K562 (cell line): Measurements from ENCODE around the gene MYO1E. TPM values are rescaled to one million over a fixed set of nuclear protein-coding genes. Genes with fewer than 3 reads are reported as not detected.

Experiments
- ATAC-seq: fragments of 200-7000 bp; cut with Tn5 transposase; 3 replicates; pipeline ENCODE4 v1.9.1; 2020; ENCODE audit warnings: moderate library complexity
- BruUV-seq: library from RNA; stranded (reverse); fragments of 400-500 nt; replicated peaks from 2 replicates; lab custom pipeline; 2021; lab: Mats Ljungman, UMichigan
- CTCF ChIA-PET: fragments of 300-600 bp; formaldehyde crosslinking; extraction: SDS; loops from one replicate; lab custom pipeline; 2021; ENCODE audit warnings: low intra/inter-chr PET ratio; lab: Yijun Ruan, JAX
- POLR2A ChIA-PET: fragments of 300-600, 350-650 bp; sonication (Branson Sonifier 250); formaldehyde crosslinking; extraction: SDS; loops from one replicate; lab custom pipeline; 2021; ENCODE audit warnings: antibody characterized with exemption, inconsistent platforms; lab: Yijun Ruan, JAX
- DNase-seq, 4 experiments: peaks; one replicate each; pipeline versions ENCODE4 v3.0.0 to v3.0.0-alpha.2; 2011 to 2018; ENCODE audit warnings: low spot score in 3 of 4, mixed read lengths in 3 of 4; ENCODE audit errors: extremely low read depth in 1 of 4
- FAIRE-seq: peaks from 2 replicates; lab custom pipeline; 2011; peaks lifted over from hg19 to GRCh38; lab: Jason Lieb, UNC
- H2AFZ ChIP-seq: 2 replicates; pipeline ENCODE4 v1.6.0; 2011; ENCODE audit warnings: low read depth, low read length, control low read depth, inconsistent platforms
- H3K27ac ChIP-seq: fragments of 200-600 bp; 3 replicates; pipeline ENCODE4 v1.8.0; 2011; ENCODE audit warnings: low read depth, mild to moderate bottlenecking, control low read depth, inconsistent platforms, low read length, moderate library complexity, mixed read lengths; ENCODE audit errors: extremely low read depth
- H3K27me3 ChIP-seq, 2 experiments: fragments of 300-600 bp in 1 of 2; 2 replicates in 1 of 2; 3 replicates in 1 of 2; pipeline versions ENCODE4 v1.6.0 to v1.8.0; 2011; ENCODE audit warnings: inconsistent platforms in 2 of 2, low read length in 2 of 2, mild to moderate bottlenecking in 1 of 2, mixed read lengths in 1 of 2, moderate library complexity in 1 of 2; ENCODE audit not compliant: control insufficient read depth in 2 of 2, insufficient read depth in 2 of 2
- H3K36me3 ChIP-seq: fragments of 300-600 bp; 3 replicates; pipeline ENCODE4 v1.8.0; 2011; ENCODE audit warnings: mild to moderate bottlenecking, low read length, inconsistent platforms; ENCODE audit not compliant: control insufficient read depth, insufficient read depth
- H3K4me1 ChIP-seq, 2 experiments: fragments of 200-600 bp in 1 of 2; replicated peaks in 1 of 2; 2 replicates in 1 of 2; 3 replicates in 1 of 2; pipeline versions ENCODE4 v1.5.1 to v1.8.0; 2011; ENCODE audit warnings: inconsistent platforms in 2 of 2, low read length in 2 of 2, mild to moderate bottlenecking in 1 of 2, mixed read lengths in 1 of 2, moderate library complexity in 1 of 2; ENCODE audit not compliant: control insufficient read depth in 2 of 2, insufficient read depth in 2 of 2
- H3K4me2 ChIP-seq: 2 replicates; pipeline ENCODE4 v1.6.1; 2011; ENCODE audit warnings: low read length, control low read depth, inconsistent platforms, mixed read lengths; ENCODE audit not compliant: insufficient read depth
- H3K4me3 ChIP-seq: fragments of 200-600 bp; sonication (generic), shearing (Covaris generic); 2 replicates; pipeline ENCODE4 v1.5.1; 2016; ENCODE audit warnings: control low read depth, inconsistent platforms
- H3K79me2 ChIP-seq: fragments of 200-600 bp; 3 replicates; pipeline ENCODE4 v1.8.0; 2011; ENCODE audit warnings: low read length, inconsistent platforms; ENCODE audit not compliant: control insufficient read depth, insufficient read depth
- H3K9ac ChIP-seq, 2 experiments: 2 replicates each; pipeline versions ENCODE4 v1.6.0 to v1.6.1; 2011; ENCODE audit warnings: low read depth in 2 of 2, low read length in 2 of 2, control low read depth in 1 of 2, inconsistent platforms in 1 of 2, mild to moderate bottlenecking in 1 of 2, mixed read lengths in 1 of 2; ENCODE audit not compliant: insufficient read depth in 1 of 2
- H3K9me1 ChIP-seq: one replicate; pipeline ENCODE4 v1.6.0; 2011; ENCODE audit warnings: inconsistent platforms, mild to moderate bottlenecking, low read length, moderate library complexity; ENCODE audit not compliant: control insufficient read depth, insufficient read depth
- H3K9me3 ChIP-seq: replicated peaks from 2 replicates; pipeline ENCODE4 v1.5.1; 2011; ENCODE audit warnings: low read depth, low read length, inconsistent platforms; ENCODE audit not compliant: control insufficient read depth, insufficient read depth
- H4K20me1 ChIP-seq: replicated peaks from 2 replicates; pipeline ENCODE4 v1.6.1; 2011; ENCODE audit warnings: low read length, inconsistent platforms, mixed read lengths; ENCODE audit not compliant: control insufficient read depth, insufficient read depth
- ATF7 ChIP-seq: fragments of 450-650 bp; IDR thresholded peaks from 2 replicates; pipeline ENCODE4 v1.7.1; 2014; ENCODE audit warnings: mild to moderate bottlenecking, moderate library complexity
- ILF3 ChIP-seq: fragments of 450-650 bp; IDR thresholded peaks from 2 replicates; pipeline ENCODE4 v1.6.1; 2018; ENCODE audit warnings: antibody characterized with exemption, mild to moderate bottlenecking, moderate library complexity, borderline replicate concordance
- JUND ChIP-seq, 2 experiments: IDR thresholded peaks; 2 replicates in 1 of 2; 3 replicates in 1 of 2; pipeline ENCODE4 v1.6.1; 2011; ENCODE audit warnings: borderline replicate concordance in 2 of 2, low read depth in 2 of 2, low read length in 2 of 2, improper control_type of control experiment in 1 of 2, missing biosample characterization in 1 of 2, missing genetic modification characterization in 1 of 2, missing genetic modification reagents in 1 of 2
- PRMT5 ChIP-seq: sonication (generic); formaldehyde crosslinking; IDR thresholded peaks from 2 replicates; pipeline ENCODE4 v1.5.0; 2020; ENCODE audit warnings: missing genetic modification reagents
- RBM39 ChIP-seq: fragments of 200-400 bp; formaldehyde crosslinking; optimal IDR thresholded peaks from 2 replicates; pipeline ENCODE3; 2018; ENCODE audit warnings: low read depth, low read length
- SPI1 ChIP-seq: IDR thresholded peaks from 2 replicates; pipeline ENCODE4 v1.6.1; 2011; ENCODE audit warnings: low read depth, low read length, control low read depth, borderline replicate concordance
- SRSF7 ChIP-seq: fragments of 200-400 bp; formaldehyde crosslinking; optimal IDR thresholded peaks from 2 replicates; pipeline ENCODE3; 2017; ENCODE audit warnings: mild to moderate bottlenecking, low read depth, low read length
- TCFL5 ChIP-seq: fragments of 250-450 bp; sonication (Bioruptor Pico); conservative IDR thresholded peaks from 2 replicates; pipeline ENCODE4 v1.6.1; 2021; ENCODE audit warnings: mild to moderate bottlenecking, moderate library complexity, matching md5 sums
- ZNF586 ChIP-seq: fragments of 450-650 bp; formaldehyde crosslinking; conservative IDR thresholded peaks from 2 replicates; pipeline ENCODE4 v1.4.0; 2020; ENCODE audit warnings: mild to moderate bottlenecking, moderate library complexity
- ZSCAN29 ChIP-seq: fragments of 450-650 bp; IDR thresholded peaks from 2 replicates; pipeline ENCODE4 v1.6.1; 2017
- WGBS: fragments of 100-300 bp; shearing (Covaris generic); methylation state at CpG from one replicate; pipeline ENCODE4 v1.1.6; 2016; ENCODE audit warnings: low coverage, mixed read lengths; ENCODE audit not compliant: insufficient coverage; ENCODE audit errors: missing lambda C conversion rate; 5-methylcytosine and 5-hydroxymethylcytosine counted together
- in situ Hi-C: fragments of 300-500 bp; cut with MboI; formaldehyde crosslinking; loops from 4 replicates; pipeline ENCODE4 v1.15.0; 2018; ENCODE audit warnings: inconsistent platforms, mixed read lengths
- intact Hi-C: fragments of 100-400 bp; cut with micrococcal nuclease; formaldehyde crosslinking; loops from 2 replicates; pipeline ENCODE4 v1.14.2; 2022
- polyA plus RNA-seq, 8 experiments: library from polyadenylated mRNA; depleted of rRNA in 4 of 8; stranded (reverse) in 5 of 8; unstranded in 3 of 8; fragments of >200 nt; fragmentation: Nextera tagmentation in 2 of 8; fragmentation: Illumina TruSeq in 1 of 8; extraction: Ambion mirVana in 2 of 8; extraction: Trizol in 1 of 8; gene quantifications; 2 replicates each; pipeline versions ENCODE4 v1.2.1 to v1.2.3, GENCODE V29; 2011 to 2014; ENCODE audit warnings: inconsistent platforms in 1 of 8, missing spikeins in 1 of 8
- total RNA-seq, 7 experiments: library from RNA; depleted of rRNA in 6 of 7; stranded (reverse); fragments of >200 nt in 6 of 7; fragmentation: Illumina TruSeq in 2 of 7; extraction: Trizol in 2 of 7; gene quantifications; 2 replicates each; pipeline versions ENCODE4 v1.2.1 to v1.2.3, GENCODE V29; 2011 to 2021; ENCODE audit warnings: low replicate concordance in 1 of 7
- TF ChIP-seq, protein P1 (sequence below), 2 experiments: fragments of 450-650 bp in 1 of 2; sonication (generic) in 1 of 2; formaldehyde crosslinking in 1 of 2; IDR thresholded peaks in 1 of 2; conservative IDR thresholded peaks in 1 of 2; 2 replicates each; pipeline versions ENCODE4 v1.6.1 to v1.8.1; 2016 to 2023; ENCODE audit warnings: mild to moderate bottlenecking in 2 of 2, moderate library complexity in 2 of 2, inconsistent platforms in 1 of 2, missing genetic modification reagents in 1 of 2
- TF ChIP-seq, protein P2 (sequence below): IDR thresholded peaks from 2 replicates; pipeline ENCODE4 v1.6.1; 2011; ENCODE audit not compliant: insufficient read length; ENCODE audit errors: extremely low read depth

The MYO1E gene
- total and polyA plus RNA-seq, 9 of the 15 experiments (the other 6 are each of a cell fraction or from before 2014, with no cell fraction given): under 0.01 to 0.44 (median 0.01) TPM; not detected in 6

DNA sequence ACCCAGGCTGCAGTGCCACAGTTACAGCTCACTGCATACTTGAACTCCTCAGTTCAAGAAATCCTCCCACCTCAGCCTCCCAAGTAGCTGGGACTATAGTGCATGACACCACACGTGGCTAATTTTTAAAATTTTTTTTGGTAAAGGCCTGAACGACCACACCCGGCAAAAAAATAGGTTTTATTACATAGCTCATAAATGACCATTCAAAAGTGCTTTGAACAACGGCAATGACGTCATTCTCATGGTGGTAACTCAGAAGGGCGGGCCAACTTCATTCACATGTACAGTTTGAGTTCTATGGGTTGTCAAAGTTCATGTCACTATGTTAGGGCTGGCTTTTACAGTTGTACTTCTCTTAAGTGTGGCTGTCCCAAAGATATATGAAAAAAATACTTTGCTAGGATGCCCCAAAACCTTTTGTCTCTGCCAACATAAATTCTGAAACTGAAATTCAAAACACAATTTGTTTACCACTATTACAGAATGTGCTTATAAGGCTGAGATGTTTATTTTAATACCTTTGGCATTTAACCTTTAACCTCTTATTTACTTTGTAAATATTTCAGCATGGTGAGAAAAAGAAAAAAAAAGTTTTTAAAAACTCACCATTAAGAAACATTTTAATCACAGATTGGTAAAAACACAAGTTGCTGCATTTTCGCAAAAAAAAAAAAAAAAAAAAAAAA is 6.2 kb downstream of the MYO1E start:
- ATAC-seq (no peak), FAIRE-seq (no peak), DNase-seq (no peak)
- H3K4me1 ChIP-seq: no peaks in the 10 kb centered on the region
- ChIA-PET POLR2A (no interaction called here), CTCF (interaction anchor here (0.6 kb wide), 1 partner anchor 1124 kb away, joined by 4 read pairs; no protein-coding TSS in a partner anchor)
- in situ Hi-C loops: no loop called here
- H2AFZ ChIP-seq: no peak overlapping the region
- no peaks in the 10 kb centered on the region for H3K79me2 ChIP-seq
- no peaks in the 10 kb centered on the region for H3K36me3 ChIP-seq
- BruUV-seq: no TSS peak
- H3K9me3 ChIP-seq: no peaks in the 10 kb centered on the region
- H3K9ac ChIP-seq: no peak overlapping the region
- no peak overlapping the region for H3K4me3 ChIP-seq
- no peak overlapping the region for H3K27ac ChIP-seq
- no peaks in the 10 kb centered on the region for H3K9me1 ChIP-seq
- H3K27me3 ChIP-seq: peaks cover 4 to 13% of the 10 kb centered on the region in 2 experiments; a peak in 3 of 5 replicates
- intact Hi-C loops: no loop called here
- TF ChIP-seq RBM39: no peak
- no peak for TF ChIP-seq SRSF7
- TF ChIP-seq SPI1: no peak
- TF ChIP-seq ZNF586 (CRISPR knock-in tag): no peak
- TF ChIP-seq ATF7: peak; percentile 77
- TF ChIP-seq TCFL5 (CRISPR knock-in tag): no peak
- no peak for TF ChIP-seq ILF3
- no peak for TF ChIP-seq PRMT5 (CRISPR knock-in tag)
- TF ChIP-seq, protein P1, sequence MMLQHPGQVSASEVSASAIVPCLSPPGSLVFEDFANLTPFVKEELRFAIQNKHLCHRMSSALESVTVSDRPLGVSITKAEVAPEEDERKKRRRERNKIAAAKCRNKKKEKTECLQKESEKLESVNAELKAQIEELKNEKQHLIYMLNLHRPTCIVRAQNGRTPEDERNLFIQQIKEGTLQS (IDR thresholded peaks at IDR 0.05): peak; percentile 78
- TF ChIP-seq, protein P1 (CRISPR knock-in tag; conservative IDR thresholded peaks at IDR 0.05): no peak
- 0 out of 2 replicates have a peak, but pooled peaks have one; percentile 7 for TF ChIP-seq JUND (IDR thresholded peaks at IDR 0.05; ENCODE audit: borderline replicate concordance, low read depth, low read length)
- no peak; the same call in 2 of the 3 replicates for TF ChIP-seq JUND (tag; IDR thresholded peaks at IDR 0.05; ENCODE audit: borderline replicate concordance, low read depth, low read length)
- TF ChIP-seq, protein P2, sequence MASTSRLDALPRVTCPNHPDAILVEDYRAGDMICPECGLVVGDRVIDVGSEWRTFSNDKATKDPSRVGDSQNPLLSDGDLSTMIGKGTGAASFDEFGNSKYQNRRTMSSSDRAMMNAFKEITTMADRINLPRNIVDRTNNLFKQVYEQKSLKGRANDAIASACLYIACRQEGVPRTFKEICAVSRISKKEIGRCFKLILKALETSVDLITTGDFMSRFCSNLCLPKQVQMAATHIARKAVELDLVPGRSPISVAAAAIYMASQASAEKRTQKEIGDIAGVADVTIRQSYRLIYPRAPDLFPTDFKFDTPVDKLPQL: no peak
- no peak for TF ChIP-seq ZSCAN29
- H3K4me2 ChIP-seq: no peak overlapping the region
- H4K20me1 ChIP-seq: no peaks in the 10 kb centered on the region
- WGBS: 0% methylated on average over 7 of the region's 7 CpGs
